Measurements from ENCODE around the gene MANF.

GRCh38 chr3:51398595-51399310 is 13.7 kb downstream of the MANF start:
- TF ChIP-seq CTCF (IDR thresholded peaks at IDR 0.05) (no peak), POLR2A (IDR thresholded peaks at IDR 0.05) (no peak)

Data from tibial nerve (tissue), 3 donors.